K562 (cell line): ENCODE measurements around the gene EVA1B. TPM values are rescaled to one million over a fixed set of nuclear protein-coding genes. Genes with fewer than 3 reads are reported as not detected.

Experiments used
- ATF2 ChIP-seq: sonication (generic); formaldehyde crosslinking; IDR thresholded peaks from 2 replicates; pipeline ENCODE4 v1.8.1; 2022; ENCODE audit warnings: missing genetic modification reagents
- CTCFL ChIP-seq: IDR thresholded peaks from 2 replicates; pipeline ENCODE4 v1.6.1; 2011; ENCODE audit warnings: borderline replicate concordance, low read depth, mild to moderate bottlenecking, moderate library complexity, low read length; ENCODE audit not compliant: insufficient read depth, poor library complexity, severe bottlenecking
- DDX20 ChIP-seq: fragments of 450-650 bp; IDR thresholded peaks from 2 replicates; pipeline ENCODE4 v1.6.1; 2016; ENCODE audit warnings: missing genetic modification characterization, low read depth, mild to moderate bottlenecking, missing compliant biosample characterization, moderate library complexity
- E2F4 ChIP-seq: sonication (generic); formaldehyde crosslinking; IDR thresholded peaks from 2 replicates; pipeline ENCODE4 v1.8.0; 2022; ENCODE audit warnings: mild to moderate bottlenecking, low read depth, missing genetic modification reagents
- ETV1 ChIP-seq: fragments of 450-650 bp; conservative IDR thresholded peaks from 2 replicates; pipeline ENCODE4 v1.6.1; 2016; ENCODE audit warnings: missing genetic modification characterization, control low read depth, low read depth, missing compliant biosample characterization
- ETV6 ChIP-seq, 3 experiments: fragments of 150-350 bp in 1 of 3; sonication (generic) in 1 of 3; formaldehyde crosslinking in 1 of 3; IDR thresholded peaks; 2 replicates each; pipeline versions ENCODE4 v1.6.1 to v1.8.0; 2014 to 2022; ENCODE audit warnings: borderline replicate concordance in 2 of 3, low read depth in 2 of 3, antibody characterized with exemption in 1 of 3, low read length in 1 of 3, mild to moderate bottlenecking in 1 of 3, missing genetic modification reagents in 1 of 3
- HMGN3 ChIP-seq: IDR thresholded peaks from 2 replicates; pipeline ENCODE4 v1.6.1; 2011; ENCODE audit warnings: borderline replicate concordance, low read depth, mild to moderate bottlenecking, mixed read lengths, low read length; ENCODE audit not compliant: insufficient read length; ENCODE audit errors: extremely low read depth
- HNRNPUL1 ChIP-seq: fragments of 200-400 bp; formaldehyde crosslinking; IDR thresholded peaks from 2 replicates; pipeline ENCODE4 v1.6.1; 2017; ENCODE audit warnings: low read length
- NONO ChIP-seq, 2 experiments: fragments of 200-400 bp in 1 of 2; fragments of 450-650 bp in 1 of 2; formaldehyde crosslinking in 1 of 2; IDR thresholded peaks; 2 replicates each; pipeline ENCODE4 v1.6.1; 2017; ENCODE audit warnings: low read depth in 2 of 2, mild to moderate bottlenecking in 2 of 2, moderate library complexity in 2 of 2, low read length in 1 of 2
- POLR2A ChIP-seq: fragments of 450-650 bp; conservative IDR thresholded peaks from 2 replicates; pipeline ENCODE4 v1.6.1; 2016
- POLR3A ChIP-seq: IDR thresholded peaks from 2 replicates; pipeline ENCODE4 v1.6.1; 2011; ENCODE audit warnings: borderline replicate concordance, mild to moderate bottlenecking, moderate library complexity; ENCODE audit not compliant: insufficient read length, insufficient read depth; ENCODE audit errors: extremely low read depth
- RBM14 ChIP-seq: fragments of 200-400 bp; formaldehyde crosslinking; IDR thresholded peaks from 2 replicates; pipeline ENCODE4 v1.6.1; 2018; ENCODE audit warnings: low read depth, mild to moderate bottlenecking, low read length, moderate library complexity, borderline replicate concordance; ENCODE audit not compliant: insufficient read depth
- RBM17 ChIP-seq: fragments of 200-400 bp; formaldehyde crosslinking; IDR thresholded peaks from 2 replicates; pipeline ENCODE4 v1.6.1; 2017; ENCODE audit warnings: low read depth, mild to moderate bottlenecking, low read length, borderline replicate concordance
- SNIP1 ChIP-seq: fragments of 450-650 bp; IDR thresholded peaks from 2 replicates; pipeline ENCODE4 v1.7.1; 2017; ENCODE audit warnings: low read depth, mild to moderate bottlenecking
- TCF15 ChIP-seq: fragments of 250-450 bp; sonication (Bioruptor Pico); IDR thresholded peaks from 2 replicates; pipeline ENCODE4 v1.8.0; 2022; ENCODE audit warnings: moderate library complexity, mild to moderate bottlenecking, inconsistent platforms
- TEAD2 ChIP-seq: fragments of 450-650 bp; IDR thresholded peaks from 2 replicates; pipeline ENCODE4 v1.6.1; 2016; ENCODE audit warnings: missing genetic modification characterization, control low read depth, missing compliant biosample characterization
- YBX1 ChIP-seq: fragments of 450-650 bp; IDR thresholded peaks from 2 replicates; pipeline ENCODE4 v1.7.1; 2016; ENCODE audit warnings: mild to moderate bottlenecking
- ZFP36 ChIP-seq: fragments of 150-350 bp; IDR thresholded peaks from 2 replicates; pipeline ENCODE4 v1.6.1; 2018; ENCODE audit warnings: low read length, low read depth; ENCODE audit not compliant: partially characterized antibody
- ZNF436 ChIP-seq: fragments of 250-450, 450-650 bp; sonication (Bioruptor Pico); formaldehyde crosslinking; IDR thresholded peaks from 2 replicates; pipeline ENCODE4 v1.7.0; 2020; ENCODE audit warnings: mild to moderate bottlenecking
- ZNF511 ChIP-seq: sonication (generic); formaldehyde crosslinking; IDR thresholded peaks from 2 replicates; pipeline ENCODE4 v1.8.0; 2022; ENCODE audit warnings: mild to moderate bottlenecking, missing genetic modification reagents
- ZNF655 ChIP-seq: fragments of 250-450 bp; sonication (Bioruptor Pico); IDR thresholded peaks from 2 replicates; pipeline ENCODE4 v1.5.0; 2021
- polyA plus RNA-seq, 8 experiments: library from polyadenylated mRNA; depleted of rRNA in 4 of 8; stranded (reverse) in 5 of 8; unstranded in 3 of 8; fragments of >200 nt; fragmentation: Nextera tagmentation in 2 of 8; fragmentation: Illumina TruSeq in 1 of 8; extraction: Ambion mirVana in 2 of 8; extraction: Trizol in 1 of 8; gene quantifications; 2 replicates each; pipeline versions ENCODE4 v1.2.1 to v1.2.3, GENCODE V29; 2011 to 2014; ENCODE audit warnings: inconsistent platforms in 1 of 8, missing spikeins in 1 of 8
- total RNA-seq, 7 experiments: library from RNA; depleted of rRNA in 6 of 7; stranded (reverse); fragments of >200 nt in 6 of 7; fragmentation: Illumina TruSeq in 2 of 7; extraction: Trizol in 2 of 7; gene quantifications; 2 replicates each; pipeline versions ENCODE4 v1.2.1 to v1.2.3, GENCODE V29; 2011 to 2021; ENCODE audit warnings: low replicate concordance in 1 of 7

EVA1B gene
- total and polyA plus RNA-seq, 9 of the 15 experiments (the other 6 are each of a cell fraction or from before 2014, with no cell fraction given) = 0.08 to 65.7 (median 2.4) TPM

GRCh38 chr1:36372617-36373016, 49.2 kb upstream of the EVA1B start (continued):
- TF ChIP-seq ZNF655 (CRISPR knock-in tag) (no peak), TCF15 (CRISPR knock-in tag) (no peak), RBM14 (no peak), ZFP36 (no peak), NONO (IDR thresholded peaks at IDR 0.05; ENCODE audit: low read depth in 2 of 2, low read length in 1 of 2) (no peak), SNIP1 (no peak), ZNF511 (CRISPR knock-in tag) (no peak), RBM17 (no peak), HNRNPUL1 (no peak), CTCFL (no peak), POLR3A (no peak), DDX20 (no peak), HMGN3 (no peak), ZNF436 (CRISPR knock-in tag) (no peak), YBX1 (no peak), POLR2A (peak; percentile 49; the same call in 1 of the 2 replicates), ETV6 (IDR thresholded peaks at IDR 0.05; ENCODE audit: borderline replicate concordance in 1 of 2, low read depth in 2 of 2, low read length in 1 of 2) (no peak), ETV6 (CRISPR knock-in tag; IDR thresholded peaks at IDR 0.05; ENCODE audit: borderline replicate concordance) (no peak), ETV1 (tag) (no peak), E2F4 (no peak), ATF2 (CRISPR knock-in tag) (no peak), TEAD2 (no peak)
